IMR-90 (cell line): ENCODE measurements around the gene TBCK. TPM values are rescaled to one million over a fixed set of nuclear protein-coding genes. Genes with fewer than 3 reads are reported as not detected.

Experiments
- ATAC-seq: fragments of 200-7000 bp; cut with Tn5 transposase; 2 replicates; pipeline ENCODE4 v1.9.1; 2020; ENCODE audit warnings: low read depth, mild to moderate bottlenecking, moderate library complexity
- BruUV-seq: library from RNA; stranded (reverse); fragments of 400-500 nt; replicated peaks from 2 replicates; lab custom pipeline; 2021; lab: Mats Ljungman, UMichigan
- CTCF ChIA-PET: fragments of 300-600 bp; formaldehyde crosslinking; extraction: SDS; loops from one replicate; lab custom pipeline; 2021; ENCODE audit warnings: antibody characterized with exemption; lab: Yijun Ruan, JAX
- POLR2A ChIA-PET: fragments of 300-600 bp; sonication (Branson Sonifier 250); formaldehyde crosslinking; loops from one replicate; lab custom pipeline; 2022; ENCODE audit warnings: antibody characterized with exemption; ENCODE audit not compliant: unreplicated experiment; lab: Charles Lee
- DNase-seq: peaks from one replicate; pipeline ENCODE4 v3.0.0; 2013
- H2AFZ ChIP-seq: replicated peaks from 2 replicates; pipeline ENCODE3; 2013; ENCODE audit warnings: low read length, mild to moderate bottlenecking; ENCODE audit not compliant: poor library complexity
- H2AK5ac ChIP-seq: 2 replicates; pipeline ENCODE4 v1.6.1; 2013; ENCODE audit warnings: low read depth, low read length, inconsistent platforms
- H2AK9ac ChIP-seq: replicated peaks from 2 replicates; pipeline ENCODE3; 2013; ENCODE audit warnings: mild to moderate bottlenecking, low read depth, low read length, moderate library complexity; ENCODE audit not compliant: poor library complexity
- H2BK120ac ChIP-seq: 2 replicates; pipeline ENCODE4 v1.6.1; 2013; ENCODE audit warnings: low read depth, low read length, inconsistent platforms
- H2BK15ac ChIP-seq: 3 replicates; pipeline ENCODE4 v1.6.1; 2013; ENCODE audit warnings: low read depth, low read length, inconsistent platforms
- H2BK20ac ChIP-seq: 2 replicates; pipeline ENCODE4 v1.6.1; 2013; ENCODE audit warnings: low read depth, mild to moderate bottlenecking, inconsistent platforms, low read length, moderate library complexity
- H2BK5ac ChIP-seq: 2 replicates; pipeline ENCODE4 v1.6.1; 2013; ENCODE audit warnings: mild to moderate bottlenecking, low read depth, low read length, inconsistent platforms; ENCODE audit not compliant: poor library complexity, severe bottlenecking
- H3K14ac ChIP-seq: replicated peaks from 2 replicates; pipeline ENCODE4 v1.6.1; 2013; ENCODE audit warnings: low read depth, low read length, inconsistent platforms
- H3K18ac ChIP-seq: 2 replicates; pipeline ENCODE4 v1.6.1; 2013; ENCODE audit warnings: low read depth, low read length, control low read depth
- H3K23ac ChIP-seq: 2 replicates; pipeline ENCODE4 v1.6.1; 2013; ENCODE audit warnings: low read depth, low read length, inconsistent platforms
- H3K27ac ChIP-seq: 2 replicates; pipeline ENCODE4 v1.5.1; 2013; ENCODE audit warnings: mild to moderate bottlenecking, control low read depth, low read length; ENCODE audit not compliant: insufficient read depth
- H3K27me3 ChIP-seq: 2 replicates; pipeline ENCODE4 v1.6.1; 2013; ENCODE audit warnings: low read length; ENCODE audit not compliant: control insufficient read depth, insufficient read depth
- H3K36me3 ChIP-seq: 2 replicates; pipeline ENCODE4 v1.6.1; 2013; ENCODE audit warnings: low read length, mixed read lengths; ENCODE audit not compliant: control insufficient read depth, insufficient read depth
- H3K4ac ChIP-seq: 2 replicates; pipeline ENCODE4 v1.6.1; 2013; ENCODE audit warnings: low read depth, low read length, inconsistent platforms
- H3K4me1 ChIP-seq: 2 replicates; pipeline ENCODE4 v1.6.1; 2013; ENCODE audit warnings: low read length, mixed read lengths; ENCODE audit not compliant: control insufficient read depth, insufficient read depth
- H3K4me2 ChIP-seq: 2 replicates; pipeline ENCODE4 v1.6.1; 2013; ENCODE audit warnings: low read depth, mild to moderate bottlenecking, control low read depth, low read length, moderate library complexity
- H3K4me3 ChIP-seq: 2 replicates; pipeline ENCODE4 v1.5.1; 2013; ENCODE audit warnings: low read depth, mild to moderate bottlenecking, control low read depth, low read length, moderate library complexity; ENCODE audit not compliant: insufficient read depth
- H3K56ac ChIP-seq: 2 replicates; pipeline ENCODE4 v1.6.1; 2013; ENCODE audit warnings: low read length, inconsistent platforms; ENCODE audit not compliant: insufficient read depth; ENCODE audit errors: extremely low read depth
- H3K79me1 ChIP-seq, 2 experiments: 2 replicates each; pipeline ENCODE4 v1.6.1; 2013; ENCODE audit warnings: low read length in 2 of 2, inconsistent platforms in 1 of 2, low read depth in 1 of 2
- H3K9ac ChIP-seq: 2 replicates; pipeline ENCODE4 v1.6.1; 2013; ENCODE audit warnings: low read depth, low read length, control low read depth
- H3K9me1 ChIP-seq: 2 replicates; pipeline ENCODE4 v1.6.1; 2013; ENCODE audit warnings: low read length, inconsistent platforms; ENCODE audit not compliant: insufficient read depth
- H3K9me3 ChIP-seq: 2 replicates; pipeline ENCODE4 v1.6.1; 2013; ENCODE audit warnings: low read length; ENCODE audit not compliant: control insufficient read depth, insufficient read depth
- H4K20me1 ChIP-seq: 2 replicates; pipeline ENCODE4 v1.6.1; 2013; ENCODE audit warnings: low read length, inconsistent platforms; ENCODE audit not compliant: insufficient read depth
- H4K5ac ChIP-seq: 2 replicates; pipeline ENCODE4 v1.6.1; 2013; ENCODE audit warnings: mild to moderate bottlenecking, low read depth, low read length, control low read depth
- H4K8ac ChIP-seq, 2 experiments: 2 replicates each; pipeline ENCODE4 v1.6.1; 2013; ENCODE audit warnings: low read depth in 2 of 2, low read length in 2 of 2, control low read depth in 1 of 2, inconsistent platforms in 1 of 2
- H4K91ac ChIP-seq: 2 replicates; pipeline ENCODE4 v1.6.1; 2013; ENCODE audit warnings: low read depth, low read length, inconsistent platforms; ENCODE audit not compliant: insufficient read depth
- CEBPB ChIP-seq: IDR thresholded peaks from 2 replicates; pipeline ENCODE4 v1.6.1; 2012; ENCODE audit warnings: low read depth, low read length, improper control_type of control experiment
- CHD1 ChIP-seq: IDR thresholded peaks from 2 replicates; pipeline ENCODE4 v1.6.1; 2012; ENCODE audit warnings: low read depth, low read length, improper control_type of control experiment
- MAFK ChIP-seq: IDR thresholded peaks from 2 replicates; pipeline ENCODE4 v1.6.1; 2012; ENCODE audit warnings: low read depth, low read length, improper control_type of control experiment
- MXI1 ChIP-seq: IDR thresholded peaks from 2 replicates; pipeline ENCODE4 v1.6.1; 2012; ENCODE audit warnings: low read depth, mild to moderate bottlenecking, low read length, moderate library complexity, borderline replicate concordance
- NFE2L2 ChIP-seq: fragments of 150-350 bp; IDR thresholded peaks from 2 replicates; pipeline ENCODE4 v1.6.1; 2016; ENCODE audit warnings: low read depth, mild to moderate bottlenecking, low read length
- POLR2A ChIP-seq: IDR thresholded peaks from 2 replicates; pipeline ENCODE4 v1.6.1; 2012; ENCODE audit warnings: mild to moderate bottlenecking, low read depth, low read length
- RFX5 ChIP-seq: IDR thresholded peaks from 2 replicates; pipeline ENCODE4 v1.8.0; 2012; ENCODE audit warnings: low read depth, mild to moderate bottlenecking, low read length, moderate library complexity
- SMC3 ChIP-seq: fragments of 150-350 bp; IDR thresholded peaks from 2 replicates; pipeline ENCODE4 v1.6.1; 2016; ENCODE audit warnings: low read depth, mild to moderate bottlenecking, antibody characterized with exemption, low read length, moderate library complexity
- WGBS, 2 experiments: methylation state at CpG; one replicate each; pipeline versions ENCODE4 v1.1.5 to v1.1.7; 2013; ENCODE audit warnings: missing lambda C conversion rate in 2 of 2; ENCODE audit not compliant: insufficient read length in 1 of 2; ENCODE audit errors: extremely low coverage in 2 of 2; 5-methylcytosine and 5-hydroxymethylcytosine counted together
- dilution Hi-C: fragments of 300-500 bp; cut with HindIII; formaldehyde crosslinking; loops from one replicate; pipeline ENCODE4 v1.14.3; 2018; ENCODE audit warnings: low sequenced_read_pairs; ENCODE audit not compliant: unreplicated experiment
- in situ Hi-C: fragments of 300-500 bp; cut with MboI; formaldehyde crosslinking; loops from 3 replicates; pipeline ENCODE4 v1.14.3; 2019; ENCODE audit warnings: low sequenced_read_pairs, inconsistent platforms, mixed read lengths
- intact Hi-C: fragments of 100-400 bp; cut with micrococcal nuclease; formaldehyde crosslinking; loops from 2 replicates; pipeline ENCODE4 v1.10.0; 2022
- polyA plus RNA-seq, 3 experiments: library from polyadenylated mRNA; depleted of rRNA; stranded (reverse); fragments of >200 nt; gene quantifications; 2 replicates each; pipeline ENCODE4 v1.2.3, GENCODE V29; 2012; ENCODE audit warnings: low replicate concordance in 1 of 3
- total RNA-seq: library from RNA; depleted of rRNA; stranded (reverse); fragments of >200 nt; gene quantifications from 2 replicates; pipeline ENCODE4 v1.2.3, GENCODE V29; 2012
- TF ChIP-seq, protein P1 (sequence below): conservative IDR thresholded peaks from 2 replicates; pipeline ENCODE4 v1.5.1; 2012; ENCODE audit warnings: mild to moderate bottlenecking, low read depth, low read length, improper control_type of control experiment

Gene TBCK
- total and polyA plus RNA-seq, 2 of the 4 experiments (the other 2 are of a cell fraction), result 10.7 to 29.9 TPM

DNA sequence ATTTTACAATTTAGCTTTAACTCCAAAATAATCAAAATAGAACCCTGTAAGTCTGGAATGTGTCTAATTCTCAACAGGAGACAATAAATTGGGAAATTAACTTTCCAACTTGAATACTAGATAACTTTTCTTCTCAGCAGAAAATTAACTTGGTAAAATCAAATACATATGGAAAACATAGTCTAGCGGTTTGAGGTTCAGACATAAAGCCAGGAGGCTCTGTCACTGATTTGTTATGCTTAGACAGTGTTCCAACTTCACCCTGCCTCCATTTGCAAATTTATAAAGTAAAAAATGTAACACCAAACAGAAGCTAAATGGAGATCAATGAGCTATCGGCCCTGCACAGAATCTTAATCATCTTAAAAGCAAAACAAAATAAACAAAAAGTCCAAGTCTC is 46.3 kb downstream of the TBCK start:
- Histone ChIP-seq H2AK5ac (no peak overlapping the region), H3K14ac (no peak overlapping the region), H3K4me3 (no peak overlapping the region), H4K8ac (no peak overlapping the region), H2BK15ac (no peak overlapping the region), H3K27ac (no peak overlapping the region), H3K56ac (no peak overlapping the region), H3K9me1 (no peaks in the 10 kb centered on the region), H3K27me3 (no peaks in the 10 kb centered on the region), H3K18ac (no peak overlapping the region), H4K20me1 (no peaks in the 10 kb centered on the region), H3K4me1 (peaks cover 2% of the 10 kb centered on the region; the same call in 1 of the 2 replicates), H3K23ac (no peak overlapping the region), H3K36me3 (peaks cover 3% of the 10 kb centered on the region; the same call in 1 of the 2 replicates), H3K4me2 (no peak overlapping the region), H3K79me1 (peaks cover 0 to 6% of the 10 kb centered on the region in 2 experiments; a peak in 3 of 4 replicates), H4K5ac (no peak overlapping the region), H4K91ac (no peak overlapping the region), H2AK9ac (no peak overlapping the region), H2BK20ac (no peak overlapping the region), H2BK120ac (no peak overlapping the region), H2BK5ac (no peak overlapping the region), H3K4ac (no peak overlapping the region), H2AFZ (no peak overlapping the region), H3K9ac (no peak overlapping the region), H3K9me3 (no peaks in the 10 kb centered on the region)
- CTCF ChIA-PET, result no interaction called here
- in situ Hi-C loops, result no loop called here
- DNase-seq, result no peak
- no CpG with 5 or more reads among the region's 2 CpGs for WGBS, 2 experiments
- intact Hi-C loops, result loop anchor here (5.0 to 10.0 kb wide), 2 partner anchors 48 to 545 kb away; partner anchors contain the start of genes AIMP1 and TBCK
- TF ChIP-seq, protein P1, sequence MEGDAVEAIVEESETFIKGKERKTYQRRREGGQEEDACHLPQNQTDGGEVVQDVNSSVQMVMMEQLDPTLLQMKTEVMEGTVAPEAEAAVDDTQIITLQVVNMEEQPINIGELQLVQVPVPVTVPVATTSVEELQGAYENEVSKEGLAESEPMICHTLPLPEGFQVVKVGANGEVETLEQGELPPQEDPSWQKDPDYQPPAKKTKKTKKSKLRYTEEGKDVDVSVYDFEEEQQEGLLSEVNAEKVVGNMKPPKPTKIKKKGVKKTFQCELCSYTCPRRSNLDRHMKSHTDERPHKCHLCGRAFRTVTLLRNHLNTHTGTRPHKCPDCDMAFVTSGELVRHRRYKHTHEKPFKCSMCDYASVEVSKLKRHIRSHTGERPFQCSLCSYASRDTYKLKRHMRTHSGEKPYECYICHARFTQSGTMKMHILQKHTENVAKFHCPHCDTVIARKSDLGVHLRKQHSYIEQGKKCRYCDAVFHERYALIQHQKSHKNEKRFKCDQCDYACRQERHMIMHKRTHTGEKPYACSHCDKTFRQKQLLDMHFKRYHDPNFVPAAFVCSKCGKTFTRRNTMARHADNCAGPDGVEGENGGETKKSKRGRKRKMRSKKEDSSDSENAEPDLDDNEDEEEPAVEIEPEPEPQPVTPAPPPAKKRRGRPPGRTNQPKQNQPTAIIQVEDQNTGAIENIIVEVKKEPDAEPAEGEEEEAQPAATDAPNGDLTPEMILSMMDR, result no peak
- TF ChIP-seq RFX5 (no peak), MXI1 (no peak), CEBPB (no peak), NFE2L2 (no peak), POLR2A (no peak), MAFK (no peak), SMC3 (no peak), CHD1 (no peak)
- no peak for ATAC-seq
- BruUV-seq, result no TSS peak
- dilution Hi-C loops, result no loop called here
- POLR2A ChIA-PET, result no interaction called here
